ENCODE results near the gene SPTB.

SPTB gene

GRCh38 chr14:64844969-64845536, 34.7 kb downstream of the SPTB start:
- TF ChIP-seq CTCF (IDR thresholded peaks at IDR 0.05; ENCODE audit: low read depth, low read length, missing control alignments): no peak
- DNase-seq (ENCODE audit: low read depth): no peak
- no peak overlapping the region for H3K4me3 ChIP-seq (ENCODE audit: low read depth, low read length)

GRCh38 chr14:64844272-64844671, 35.4 kb downstream of the SPTB start:
- peak; percentile 48 for DNase-seq (ENCODE audit: low read depth)
- no peak for TF ChIP-seq CTCF (IDR thresholded peaks at IDR 0.05; ENCODE audit: low read depth, low read length, missing control alignments)
- H3K4me3 ChIP-seq (ENCODE audit: low read depth, low read length): no peak overlapping the region

- TF ChIP-seq CTCF (IDR thresholded peaks at IDR 0.05; ENCODE audit: low read depth, low read length, missing control alignments): no peak
- no peak for DNase-seq (ENCODE audit: low read depth)
- no peak overlapping the region for H3K4me3 ChIP-seq (ENCODE audit: low read depth, low read length)
Observed at GRCh38 chr14:64843548-64843947, 36.2 kb downstream of the SPTB start.

- H3K4me3 ChIP-seq (ENCODE audit: low read depth, low read length): no peak overlapping the region
- no peak for TF ChIP-seq CTCF (IDR thresholded peaks at IDR 0.05; ENCODE audit: low read depth, low read length, missing control alignments)
- DNase-seq (ENCODE audit: low read depth): no peak
Observed at GRCh38 chr14:64841772-64842750, 37.6 kb downstream of the SPTB start.

GRCh38 chr14:64841121-64841651, 38.5 kb downstream of the SPTB start:
- DNase-seq (ENCODE audit: low read depth): no peak

GRCh38 chr14:64838656-64839055, 41.1 kb downstream of the SPTB start:
- H3K4me3 ChIP-seq (ENCODE audit: low read depth, low read length): no peak overlapping the region
- no peak for DNase-seq (ENCODE audit: low read depth)
- TF ChIP-seq CTCF (IDR thresholded peaks at IDR 0.05; ENCODE audit: low read depth, low read length, missing control alignments): no peak

More at GRCh38 chr14:64841121-64841651, 38.5 kb downstream of the SPTB start:
- no peak for TF ChIP-seq CTCF (IDR thresholded peaks at IDR 0.05; ENCODE audit: low read depth, low read length, missing control alignments)
- no peak overlapping the region for H3K4me3 ChIP-seq (ENCODE audit: low read depth, low read length)
